GM23338 (cell line): ENCODE data around the gene INPP4A.

Experiments used
- EZH2 ChIP-seq: fragments of 200-600 bp; sonication (generic); IDR thresholded peaks from one replicate; pipeline ENCODE4 v1.8.0; 2017; ENCODE audit warnings: antibody characterized with exemption, mild to moderate bottlenecking, low read depth; ENCODE audit not compliant: unreplicated experiment
- POLR2AphosphoS5 ChIP-seq: IDR thresholded peaks from 2 replicates; pipeline ENCODE4 v1.6.1; 2016; ENCODE audit warnings: antibody characterized with exemption, low read depth
- TF ChIP-seq, protein P1 (sequence below), 2 experiments: fragments of 200-600 bp in 1 of 2; sonication (generic) in 1 of 2; conservative IDR thresholded peaks; 2 replicates each; pipeline versions ENCODE4 v1.5.1 to v1.6.1; 2016 to 2017; ENCODE audit warnings: antibody characterized with exemption in 2 of 2, low read depth in 2 of 2, mild to moderate bottlenecking in 2 of 2, moderate library complexity in 1 of 2
- TF ChIP-seq, protein P2 (sequence below): IDR thresholded peaks from 2 replicates; pipeline ENCODE4 v1.6.1; 2016; ENCODE audit warnings: antibody characterized with exemption
- TF ChIP-seq, protein P3 (sequence below): IDR thresholded peaks from one replicate; pipeline ENCODE4 v1.6.1; 2018; ENCODE audit warnings: antibody characterized with exemption; ENCODE audit not compliant: unreplicated experiment

DNA sequence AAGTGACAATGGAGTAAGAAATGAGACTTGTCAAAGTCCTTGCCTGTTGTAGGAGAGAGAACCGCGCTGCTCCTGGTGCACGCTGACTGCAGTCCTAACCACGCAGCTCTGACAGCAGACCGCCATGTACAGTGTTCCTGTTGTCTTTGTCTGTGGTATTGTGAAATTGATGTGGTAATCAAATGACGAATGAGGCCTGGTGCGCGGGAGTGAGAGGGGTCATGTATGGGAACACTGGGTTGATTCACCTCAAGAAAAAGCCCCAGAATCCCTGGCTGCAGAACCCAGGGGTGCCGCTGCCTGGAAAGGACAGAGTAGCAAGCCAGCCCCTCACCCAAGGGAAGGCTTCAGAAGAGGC lies 64.0 kb downstream of the INPP4A start:
- TF ChIP-seq, protein P1, sequence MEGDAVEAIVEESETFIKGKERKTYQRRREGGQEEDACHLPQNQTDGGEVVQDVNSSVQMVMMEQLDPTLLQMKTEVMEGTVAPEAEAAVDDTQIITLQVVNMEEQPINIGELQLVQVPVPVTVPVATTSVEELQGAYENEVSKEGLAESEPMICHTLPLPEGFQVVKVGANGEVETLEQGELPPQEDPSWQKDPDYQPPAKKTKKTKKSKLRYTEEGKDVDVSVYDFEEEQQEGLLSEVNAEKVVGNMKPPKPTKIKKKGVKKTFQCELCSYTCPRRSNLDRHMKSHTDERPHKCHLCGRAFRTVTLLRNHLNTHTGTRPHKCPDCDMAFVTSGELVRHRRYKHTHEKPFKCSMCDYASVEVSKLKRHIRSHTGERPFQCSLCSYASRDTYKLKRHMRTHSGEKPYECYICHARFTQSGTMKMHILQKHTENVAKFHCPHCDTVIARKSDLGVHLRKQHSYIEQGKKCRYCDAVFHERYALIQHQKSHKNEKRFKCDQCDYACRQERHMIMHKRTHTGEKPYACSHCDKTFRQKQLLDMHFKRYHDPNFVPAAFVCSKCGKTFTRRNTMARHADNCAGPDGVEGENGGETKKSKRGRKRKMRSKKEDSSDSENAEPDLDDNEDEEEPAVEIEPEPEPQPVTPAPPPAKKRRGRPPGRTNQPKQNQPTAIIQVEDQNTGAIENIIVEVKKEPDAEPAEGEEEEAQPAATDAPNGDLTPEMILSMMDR (conservative IDR thresholded peaks at IDR 0.05; ENCODE audit: low read depth in 2 of 2) = no peak
- TF ChIP-seq EZH2 = no peak
- TF ChIP-seq, protein P2, sequence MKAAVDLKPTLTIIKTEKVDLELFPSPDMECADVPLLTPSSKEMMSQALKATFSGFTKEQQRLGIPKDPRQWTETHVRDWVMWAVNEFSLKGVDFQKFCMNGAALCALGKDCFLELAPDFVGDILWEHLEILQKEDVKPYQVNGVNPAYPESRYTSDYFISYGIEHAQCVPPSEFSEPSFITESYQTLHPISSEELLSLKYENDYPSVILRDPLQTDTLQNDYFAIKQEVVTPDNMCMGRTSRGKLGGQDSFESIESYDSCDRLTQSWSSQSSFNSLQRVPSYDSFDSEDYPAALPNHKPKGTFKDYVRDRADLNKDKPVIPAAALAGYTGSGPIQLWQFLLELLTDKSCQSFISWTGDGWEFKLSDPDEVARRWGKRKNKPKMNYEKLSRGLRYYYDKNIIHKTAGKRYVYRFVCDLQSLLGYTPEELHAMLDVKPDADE = no peak
- no peak for TF ChIP-seq POLR2AphosphoS5
- TF ChIP-seq, protein P3, sequence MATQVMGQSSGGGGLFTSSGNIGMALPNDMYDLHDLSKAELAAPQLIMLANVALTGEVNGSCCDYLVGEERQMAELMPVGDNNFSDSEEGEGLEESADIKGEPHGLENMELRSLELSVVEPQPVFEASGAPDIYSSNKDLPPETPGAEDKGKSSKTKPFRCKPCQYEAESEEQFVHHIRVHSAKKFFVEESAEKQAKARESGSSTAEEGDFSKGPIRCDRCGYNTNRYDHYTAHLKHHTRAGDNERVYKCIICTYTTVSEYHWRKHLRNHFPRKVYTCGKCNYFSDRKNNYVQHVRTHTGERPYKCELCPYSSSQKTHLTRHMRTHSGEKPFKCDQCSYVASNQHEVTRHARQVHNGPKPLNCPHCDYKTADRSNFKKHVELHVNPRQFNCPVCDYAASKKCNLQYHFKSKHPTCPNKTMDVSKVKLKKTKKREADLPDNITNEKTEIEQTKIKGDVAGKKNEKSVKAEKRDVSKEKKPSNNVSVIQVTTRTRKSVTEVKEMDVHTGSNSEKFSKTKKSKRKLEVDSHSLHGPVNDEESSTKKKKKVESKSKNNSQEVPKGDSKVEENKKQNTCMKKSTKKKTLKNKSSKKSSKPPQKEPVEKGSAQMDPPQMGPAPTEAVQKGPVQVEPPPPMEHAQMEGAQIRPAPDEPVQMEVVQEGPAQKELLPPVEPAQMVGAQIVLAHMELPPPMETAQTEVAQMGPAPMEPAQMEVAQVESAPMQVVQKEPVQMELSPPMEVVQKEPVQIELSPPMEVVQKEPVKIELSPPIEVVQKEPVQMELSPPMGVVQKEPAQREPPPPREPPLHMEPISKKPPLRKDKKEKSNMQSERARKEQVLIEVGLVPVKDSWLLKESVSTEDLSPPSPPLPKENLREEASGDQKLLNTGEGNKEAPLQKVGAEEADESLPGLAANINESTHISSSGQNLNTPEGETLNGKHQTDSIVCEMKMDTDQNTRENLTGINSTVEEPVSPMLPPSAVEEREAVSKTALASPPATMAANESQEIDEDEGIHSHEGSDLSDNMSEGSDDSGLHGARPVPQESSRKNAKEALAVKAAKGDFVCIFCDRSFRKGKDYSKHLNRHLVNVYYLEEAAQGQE = no peak
